CD4-positive, CD25-positive, alpha-beta regulatory T cell (primary cell): ENCODE data around the gene TMEM19. TPM values are rescaled to one million over a fixed set of nuclear protein-coding genes. Genes with fewer than 3 reads are reported as not detected.
A peak's percentile ranks its signal among the peaks of the same experiment; 100 is the strongest.

ENCODE experiments used
- ATAC-seq, 2 donors: fragments of 150-1000 bp; cut with Tn5 transposase; one replicate each; pipeline ENCODE4 v1.10.0; 2021; ENCODE audit warnings: low read depth in 2 of 2, moderate number of reproducible peaks in 2 of 2, moderate library complexity in 1 of 2
- DNase-seq, 3 donors: peaks; one replicate each; pipeline versions ENCODE4 v3.0.0 to v3.0.0-alpha.2; 2012 to 2022; ENCODE audit warnings: mixed read lengths in 1 of 3
- H3K27ac ChIP-seq: one replicate; pipeline ENCODE4 v1.7.0; 2013; ENCODE audit warnings: mild to moderate bottlenecking, low read length; ENCODE audit not compliant: insufficient read depth, poor library complexity, severe bottlenecking
- H3K27me3 ChIP-seq: one replicate; pipeline ENCODE4 v1.7.0; 2013; ENCODE audit warnings: low read length; ENCODE audit not compliant: control insufficient read depth, insufficient read depth
- H3K36me3 ChIP-seq: one replicate; pipeline ENCODE4 v1.7.0; 2013; ENCODE audit warnings: mild to moderate bottlenecking, low read length, moderate library complexity; ENCODE audit not compliant: control insufficient read depth, insufficient read depth
- H3K4me1 ChIP-seq: 2 replicates; pipeline ENCODE4 v1.7.0; 2013; ENCODE audit warnings: mild to moderate bottlenecking, low read length; ENCODE audit not compliant: insufficient read depth, control insufficient read depth, poor library complexity, severe bottlenecking
- H3K4me3 ChIP-seq: one replicate; pipeline ENCODE4 v1.7.0; 2013; ENCODE audit warnings: low read depth, mild to moderate bottlenecking, low read length, moderate library complexity
- H3K9me3 ChIP-seq, 2 experiments: 1 replicate in 1 of 2; 2 replicates in 1 of 2; pipeline ENCODE4 v1.7.0; 2013; ENCODE audit warnings: low read length in 2 of 2, mild to moderate bottlenecking in 1 of 2, moderate library complexity in 1 of 2; ENCODE audit not compliant: control insufficient read depth in 2 of 2
- H3K27ac Mint-ChIP-seq, 3 donors: one replicate each; pipeline ENCODE4 v1.8.0; 2020 to 2022; ENCODE audit warnings: mild to moderate bottlenecking in 3 of 3, mixed read lengths in 3 of 3, moderate library complexity in 2 of 3
- H3K27me3 Mint-ChIP-seq: one replicate; pipeline ENCODE4 v1.8.0; 2022; ENCODE audit warnings: mild to moderate bottlenecking, mixed read lengths
- H3K36me3 Mint-ChIP-seq: one replicate; pipeline ENCODE4 v1.8.0; 2020; ENCODE audit warnings: mixed read lengths
- H3K4me1 Mint-ChIP-seq, 4 donors: one replicate each; pipeline ENCODE4 v1.8.0; 2020 to 2022; ENCODE audit warnings: mixed read lengths in 4 of 4, mild to moderate bottlenecking in 1 of 4
- H3K4me3 Mint-ChIP-seq, 4 donors: one replicate each; pipeline ENCODE4 v1.8.0; 2020 to 2022; ENCODE audit warnings: mild to moderate bottlenecking in 4 of 4, mixed read lengths in 4 of 4, moderate library complexity in 3 of 4
- H3K9me3 Mint-ChIP-seq, 7 donors: one replicate each; pipeline ENCODE4 v1.8.0; 2020 to 2022; ENCODE audit warnings: mixed read lengths in 7 of 7, mild to moderate bottlenecking in 3 of 7, moderate library complexity in 2 of 7
- polyA plus RNA-seq, 4 donors: library from polyadenylated mRNA; unstranded; fragments of 300-500 nt; fragmentation: Illumina TruSeq; gene quantifications; one replicate each; pipeline ENCODE4 v1.2.3, GENCODE V29; 2021
- total RNA-seq: library from RNA; stranded (reverse); gene quantifications from one replicate; pipeline ENCODE4 v1.2.3, GENCODE V29; 2022

TMEM19 gene
- total and polyA plus RNA-seq, 5 donors from 2014 or later = 10.8 to 33.3 (median 24.7) TPM

DNA sequence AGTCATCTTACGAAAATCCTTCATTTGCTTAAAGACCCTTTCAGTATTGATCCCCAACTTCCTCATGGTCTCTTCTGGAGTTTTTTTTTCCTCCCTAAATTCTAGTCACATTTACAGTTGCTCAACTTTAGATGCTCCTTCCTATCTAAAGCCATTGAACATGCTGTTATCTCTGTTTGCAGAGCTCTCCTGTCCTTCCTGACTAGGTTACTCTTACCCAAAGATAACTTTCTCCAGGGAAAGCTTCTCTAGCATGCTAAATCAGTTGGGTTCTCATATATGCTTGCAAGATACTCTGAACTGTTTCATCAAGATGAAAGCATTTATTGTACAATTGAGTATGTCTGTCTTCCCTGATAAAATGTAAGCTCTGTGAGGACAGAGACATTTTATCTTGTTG, 67.0 kb downstream of the TMEM19 start:
- H3K4me1 Mint-ChIP-seq = peaks cover 14 to 34% (median 23%) of the 10 kb centered on the region in 4 donors
- peaks cover 1 to 2% of the 10 kb centered on the region in 2 experiments for H3K9me3 ChIP-seq
- no peak overlapping the region for H3K4me3 ChIP-seq
- peaks cover 30% of the 10 kb centered on the region for H3K4me1 ChIP-seq
- H3K4me3 Mint-ChIP-seq = peak overlapping the region in 1 of 4 donors; percentile 24
- DNase-seq = no peak
- no peak overlapping the region for H3K27ac ChIP-seq
- peaks cover 26% of the 10 kb centered on the region for H3K27me3 ChIP-seq
- peaks cover 0 to 5% (median 0%) of the 10 kb centered on the region in 7 donors for H3K9me3 Mint-ChIP-seq
- peaks cover 35% of the 10 kb centered on the region for H3K27me3 Mint-ChIP-seq
- ATAC-seq = no peak
- H3K27ac Mint-ChIP-seq = peak overlapping the region in 1 of 3 donors; percentile 4
- H3K36me3 ChIP-seq = peaks cover 4% of the 10 kb centered on the region
- peaks cover 11% of the 10 kb centered on the region for H3K36me3 Mint-ChIP-seq

Other genes with a start within 250 kb of the TMEM19 start
- not detected for gene LGR5, start 246.3 kb upstream of the TMEM19 start, total RNA-seq
- not detected for gene LGR5, start 246.3 kb upstream of the TMEM19 start, polyA plus RNA-seq
- gene ZFC3H1, start 22.2 kb upstream of the TMEM19 start, total RNA-seq = 155 TPM
- 10 to 100 TPM; 20.0 to 33.5 (median 25.5) TPM for gene ZFC3H1, start 22.2 kb upstream of the TMEM19 start, polyA plus RNA-seq
- 25.0 TPM for gene THAP2, start 21.8 kb upstream of the TMEM19 start, total RNA-seq
- gene THAP2, start 21.8 kb upstream of the TMEM19 start, polyA plus RNA-seq = 10 to 100 TPM in 1 of 4 donors, 1 to 10 TPM in 3; 6.7 to 10.7 (median 7.8) TPM
- gene RAB21, start 68.8 kb downstream of the TMEM19 start, total RNA-seq = 76.2 TPM
- 10 to 100 TPM; 29.9 to 43.5 (median 35.8) TPM for gene RAB21, start 68.8 kb downstream of the TMEM19 start, polyA plus RNA-seq
- 96.2 TPM for gene TBC1D15, start 153.7 kb downstream of the TMEM19 start, total RNA-seq
- gene TBC1D15, start 153.7 kb downstream of the TMEM19 start, polyA plus RNA-seq = 10 to 100 TPM; 49.6 to 74.4 (median 61.6) TPM